Heart right ventricle (tissue), 16 donors: ENCODE results near the gene CDK14. TPM values are rescaled to one million over a fixed set of nuclear protein-coding genes. Genes with fewer than 3 reads are reported as not detected.

Experiments
- ATAC-seq, 8 donors: fragments of 200-7000 bp; cut with Tn5 transposase; one replicate each; pipeline ENCODE4 v1.9.1; 2020; ENCODE audit warnings: mild to moderate bottlenecking in 8 of 8, moderate library complexity in 8 of 8, moderate number of reproducible peaks in 1 of 8
- DNase-seq, 2 donors: peaks; one replicate each; pipeline ENCODE4 v3.0.0-alpha.2; 2020
- H3K27ac ChIP-seq, 10 donors: fragments of 200-600 bp; sonication (generic) in 2 of 10; one replicate each; pipeline versions ENCODE4 v1.5.0 to v1.8.0; 2020 to 2022; ENCODE audit warnings: mild to moderate bottlenecking in 3 of 10
- H3K27me3 ChIP-seq, 7 donors: fragments of 200-600 bp; one replicate each; pipeline ENCODE4 v1.8.0; 2021 to 2022; ENCODE audit warnings: mild to moderate bottlenecking in 2 of 7
- H3K36me3 ChIP-seq, 9 donors: fragments of 200-600 bp; sonication (generic) in 1 of 9; one replicate each; pipeline versions ENCODE4 v1.5.0 to v1.8.0; 2020 to 2022; ENCODE audit warnings: mild to moderate bottlenecking in 2 of 9
- H3K4me1 ChIP-seq, 9 donors: fragments of 200-600 bp; sonication (generic) in 1 of 9; one replicate each; pipeline versions ENCODE4 v1.5.0 to v1.8.0; 2020 to 2022; ENCODE audit warnings: mild to moderate bottlenecking in 4 of 9
- H3K4me3 ChIP-seq, 10 donors: fragments of 200-600 bp; sonication (generic) in 2 of 10; one replicate each; pipeline versions ENCODE4 v1.5.0 to v1.8.0; 2020 to 2022; ENCODE audit warnings: mild to moderate bottlenecking in 7 of 10, moderate library complexity in 2 of 10
- H3K9me3 ChIP-seq, 11 donors: fragments of 200-600 bp in 10 of 11; sonication (generic) in 2 of 11; one replicate each; pipeline versions ENCODE4 v1.5.0 to v1.8.0; 2013 to 2022; ENCODE audit warnings: mild to moderate bottlenecking in 2 of 11, control low read depth in 1 of 11, moderate library complexity in 1 of 11
- WGBS, 2 donors: extraction: QIAGEN DNeasy Blood & Tissue Kit; methylation state at CpG; one replicate each; pipeline ENCODE4 v1.1.7; 2013; ENCODE audit warnings: inconsistent platforms in 1 of 2; 5-methylcytosine and 5-hydroxymethylcytosine counted together
- intact Hi-C, 10 donors: fragments of 100-400 bp; cut with DNase I; formaldehyde crosslinking; loops; one replicate each; pipeline versions ENCODE4 v1.11.1 to v1.14.2; 2022
- polyA plus RNA-seq, 2 donors: library from polyadenylated mRNA; stranded (reverse); fragments of 200-250 nt; gene quantifications; one replicate each; pipeline ENCODE4 v1.2.3, GENCODE V29; 2013
- total RNA-seq, 10 donors: library from RNA; stranded (reverse); fragmentation: NEBNext Ultra II Directional in 3 of 10; extraction: Animal tissue kit (Norgen Biotek cat#: 25700) in 3 of 10; gene quantifications; one replicate each; pipeline versions ENCODE4 v1.2.1 to v1.2.4, GENCODE V29; 2021 to 2023
- TF ChIP-seq, protein P1 (sequence below), 9 donors: fragments of 200-600 bp; sonication (generic) in 2 of 9; IDR thresholded peaks; one replicate each; pipeline versions ENCODE4 v1.5.0 to v1.8.0; 2021 to 2022; ENCODE audit warnings: antibody characterized with exemption in 9 of 9, mild to moderate bottlenecking in 5 of 9, moderate library complexity in 1 of 9
- donor health status: Arrhythmogenic right ventricular cardiomyopathy.
- donor health status: ischemic (EF 13 %, LVEDD 7.1; RV severe dilation, severe dysfunction).
- donor health status: healthy with polysubstance abuse.
- donor health status: DM: no; HTN: yes; CAD: no.
- donor health status: DM: no; HTN: no; CAD: no.
- donor health status: ischemic (EF 25% LVEDD 6.9; RV normal size, moderate dysfunction).
- donor health status: ischemic (EF 25% LVEDD 5.7; RV mildly dilated, moderate dysfunction).
- donor health status: healthy.
- donor health status: DM: yes; HTN: yes; CAD: no.
- donor health status: Ischemic cardiomyopathy.
- donor health status: ischemic (EF 35%, LVEDD 5.7; RV mildly dilated, moderate dysfunction).
- donor health status: nonischemic (EF 11% LVEDD 7.7; RV severe dilation, severe dysfunction).
- donor health status: DM: yes; HTN: yes; CAD: no.
- donor health status: PGD.
- donor health status: ischemic (EF 29% LVEDD 5.4; RV normal size, mild dysfunction).
- donor health status: nonischemic (EF 23%, LVEDD 6.1; RV moderate dilation, normal function).

Gene CDK14
- total and polyA plus RNA-seq, 12 donors: 3.9 to 36.5 (median 21.4) TPM

DNA sequence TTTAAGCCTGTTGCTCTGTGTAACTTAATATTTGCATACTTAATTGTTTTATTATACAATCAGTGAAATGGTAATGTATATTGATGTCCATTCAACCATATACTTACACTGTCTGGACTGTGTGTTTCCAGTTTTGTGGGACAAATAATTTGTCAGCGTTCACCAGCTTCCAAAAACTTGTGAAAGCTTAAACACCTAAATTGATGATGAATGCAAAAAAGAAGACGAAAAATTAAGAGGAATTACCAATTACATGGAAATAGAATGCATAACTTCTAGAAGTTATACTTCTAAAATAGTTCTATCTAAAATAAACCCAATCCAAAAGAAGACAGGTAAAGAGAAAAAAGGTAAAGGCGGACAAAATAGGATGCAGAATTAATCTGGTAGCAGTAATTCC lies 513.1 kb downstream of the CDK14 start:
- no peak for ATAC-seq
- H3K27ac ChIP-seq: no peak overlapping the region
- no peak overlapping the region for H3K4me3 ChIP-seq
- 94 to 97% methylated on average over 3 of the region's 3 CpGs for WGBS, 2 donors
- H3K4me1 ChIP-seq: peaks cover 0 to 4% (median 0%) of the 10 kb centered on the region in 9 donors
- peaks cover 0 to 4% (median 0%) of the 10 kb centered on the region in 11 donors for H3K9me3 ChIP-seq
- no peak for DNase-seq
- peaks cover 0 to 6% (median 0%) of the 10 kb centered on the region in 9 donors for H3K36me3 ChIP-seq
- TF ChIP-seq, protein P1, sequence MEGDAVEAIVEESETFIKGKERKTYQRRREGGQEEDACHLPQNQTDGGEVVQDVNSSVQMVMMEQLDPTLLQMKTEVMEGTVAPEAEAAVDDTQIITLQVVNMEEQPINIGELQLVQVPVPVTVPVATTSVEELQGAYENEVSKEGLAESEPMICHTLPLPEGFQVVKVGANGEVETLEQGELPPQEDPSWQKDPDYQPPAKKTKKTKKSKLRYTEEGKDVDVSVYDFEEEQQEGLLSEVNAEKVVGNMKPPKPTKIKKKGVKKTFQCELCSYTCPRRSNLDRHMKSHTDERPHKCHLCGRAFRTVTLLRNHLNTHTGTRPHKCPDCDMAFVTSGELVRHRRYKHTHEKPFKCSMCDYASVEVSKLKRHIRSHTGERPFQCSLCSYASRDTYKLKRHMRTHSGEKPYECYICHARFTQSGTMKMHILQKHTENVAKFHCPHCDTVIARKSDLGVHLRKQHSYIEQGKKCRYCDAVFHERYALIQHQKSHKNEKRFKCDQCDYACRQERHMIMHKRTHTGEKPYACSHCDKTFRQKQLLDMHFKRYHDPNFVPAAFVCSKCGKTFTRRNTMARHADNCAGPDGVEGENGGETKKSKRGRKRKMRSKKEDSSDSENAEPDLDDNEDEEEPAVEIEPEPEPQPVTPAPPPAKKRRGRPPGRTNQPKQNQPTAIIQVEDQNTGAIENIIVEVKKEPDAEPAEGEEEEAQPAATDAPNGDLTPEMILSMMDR (IDR thresholded peaks at IDR 0.05): no peak
- intact Hi-C loops: no loop called here
- no peaks in the 10 kb centered on the region for H3K27me3 ChIP-seq

DNA sequence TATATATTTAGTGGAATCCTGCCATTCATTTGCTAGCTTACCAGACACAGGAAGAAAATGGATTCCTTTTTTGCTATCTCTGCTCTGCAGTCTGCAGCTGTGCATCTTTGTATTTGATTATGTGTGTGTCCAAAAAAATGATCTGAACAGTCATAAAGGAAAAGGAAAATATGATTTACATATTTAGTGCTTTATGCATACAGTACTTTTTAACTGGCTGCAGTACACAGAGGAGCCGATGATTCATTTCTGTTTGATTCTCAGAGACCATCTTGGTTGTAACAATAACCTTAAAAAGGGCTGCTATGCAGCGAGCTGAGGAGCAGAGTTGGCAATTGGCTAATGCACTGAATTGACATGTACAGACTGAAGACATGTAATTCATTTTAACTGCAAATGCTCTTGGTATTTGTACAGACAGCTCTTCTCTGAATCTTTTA lies 516.8 kb downstream of the CDK14 start:
- intact Hi-C loops: no loop called here
- WGBS, 2 donors: 69 to 70% methylated on average over 2 of the region's 2 CpGs

DNA sequence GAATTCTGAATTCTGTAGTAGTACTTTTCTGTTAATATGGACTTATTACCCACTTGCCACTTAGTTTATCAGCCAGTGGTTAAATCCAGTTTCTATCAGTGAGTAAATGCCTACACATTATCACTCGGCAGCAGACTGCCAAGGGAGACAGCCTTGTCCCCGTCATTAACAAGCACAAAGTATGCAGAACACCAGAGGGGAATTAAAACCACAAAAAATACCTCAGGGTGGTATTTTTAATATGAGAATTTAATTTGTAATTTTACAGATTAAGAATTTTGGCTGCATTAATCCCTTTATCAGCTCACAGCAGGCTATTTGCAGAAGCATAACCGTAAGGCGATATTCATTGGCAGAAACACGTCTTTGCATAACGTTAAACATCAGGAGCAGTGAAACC lies 518.1 kb downstream of the CDK14 start:
- ATAC-seq: no peak
- intact Hi-C loops: no loop called here
- Histone ChIP-seq H3K4me3 (no peak overlapping the region), H3K27ac (no peak overlapping the region), H3K36me3 (peaks cover 0 to 15% (median 0%) of the 10 kb centered on the region in 9 donors), H3K27me3 (no peaks in the 10 kb centered on the region), H3K9me3 (no peaks in the 10 kb centered on the region), H3K4me1 (peaks cover 0 to 8% (median 0%) of the 10 kb centered on the region in 9 donors)
- WGBS, 2 donors: 44 to 52% methylated on average over 6 of the region's 6 CpGs
- DNase-seq: no peak
- TF ChIP-seq, protein P1 (IDR thresholded peaks at IDR 0.05): no peak

More for the DNA sequence above, 516.8 kb downstream of the CDK14 start:
- Histone ChIP-seq H3K9me3 (no peaks in the 10 kb centered on the region), H3K4me1 (peaks cover 0 to 8% (median 0%) of the 10 kb centered on the region in 9 donors), H3K4me3 (no peak overlapping the region), H3K27me3 (no peaks in the 10 kb centered on the region), H3K36me3 (peaks cover 0 to 6% (median 0%) of the 10 kb centered on the region in 9 donors), H3K27ac (no peak overlapping the region)
- no peak for DNase-seq
- no peak for ATAC-seq
- TF ChIP-seq, protein P1 (IDR thresholded peaks at IDR 0.05): no peak

DNA sequence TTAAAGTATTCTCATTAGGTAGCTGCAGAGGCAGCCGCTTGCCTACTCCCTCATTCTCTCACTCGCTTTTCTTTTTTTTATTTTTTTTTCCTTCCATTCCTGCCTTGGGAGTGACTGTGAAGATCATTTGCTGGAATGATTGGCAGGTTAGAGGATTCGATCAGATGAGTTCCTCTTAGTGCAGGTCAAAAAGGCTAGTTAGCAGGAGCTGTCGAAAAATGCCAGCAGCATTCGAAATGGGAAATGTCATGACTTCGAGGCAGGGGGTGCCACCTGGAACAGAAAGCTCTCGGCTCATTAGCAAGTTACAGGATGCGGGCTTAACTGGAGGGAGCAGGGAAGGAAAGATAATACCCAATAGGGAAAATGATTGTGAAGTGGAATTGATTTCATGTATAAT lies 530.6 kb downstream of the CDK14 start:
- Histone ChIP-seq H3K4me1 (no peaks in the 10 kb centered on the region), H3K9me3 (no peaks in the 10 kb centered on the region), H3K27me3 (no peaks in the 10 kb centered on the region), H3K4me3 (no peak overlapping the region), H3K27ac (no peak overlapping the region), H3K36me3 (no peaks in the 10 kb centered on the region)
- WGBS, 2 donors: 70 to 78% methylated on average over 8 of the region's 8 CpGs
- intact Hi-C loops: no loop called here
- no peak for ATAC-seq
- TF ChIP-seq, protein P1 (IDR thresholded peaks at IDR 0.05): no peak
- no peak for DNase-seq
